Esophagus muscularis mucosa (tissue), 4 donors: Measurements from ENCODE around the gene TWNK. TPM values are rescaled to one million over a fixed set of nuclear protein-coding genes. Genes with fewer than 3 reads are reported as not detected.

Source experiments
- DNase-seq: peaks from one replicate; pipeline ENCODE4 v3.0.0-alpha.2; 2017; ENCODE audit errors: extremely low spot score
- H3K27ac ChIP-seq, 4 donors: fragments of 200-600 bp; sonication (generic); replicated peaks in 1 of 4; 1 replicate in 3 of 4; 2 replicates in 1 of 4; pipeline ENCODE4 v1.5.1; 2016 to 2019; ENCODE audit warnings: mild to moderate bottlenecking in 1 of 4
- H3K27me3 ChIP-seq, 4 donors: fragments of 200-600 bp; sonication (generic); one replicate each; pipeline versions ENCODE4 v1.5.1 to v1.6.0; 2016 to 2019
- H3K36me3 ChIP-seq, 4 donors: fragments of 200-600 bp; sonication (generic); one replicate each; pipeline ENCODE4 v1.5.1; 2016 to 2019
- H3K4me1 ChIP-seq, 4 donors: fragments of 200-600 bp; sonication (generic); one replicate each; pipeline ENCODE4 v1.5.1; 2016 to 2019
- H3K4me3 ChIP-seq, 4 donors: fragments of 200-600 bp; sonication (generic); 1 replicate in 2 of 4; 2 replicates in 2 of 4; pipeline ENCODE4 v1.5.1; 2016 to 2019; ENCODE audit warnings: mild to moderate bottlenecking in 4 of 4, moderate library complexity in 1 of 4
- H3K9me3 ChIP-seq, 4 donors: fragments of 200-600 bp; sonication (generic); 1 replicate in 3 of 4; 2 replicates in 1 of 4; pipeline ENCODE4 v1.5.1; 2016 to 2019
- EP300 ChIP-seq: sonication (generic); formaldehyde crosslinking; IDR thresholded peaks from one replicate; pipeline ENCODE4 v1.6.1; 2017; ENCODE audit warnings: antibody characterized with exemption
- POLR2A ChIP-seq: fragments of 450-650 bp; IDR thresholded peaks from one replicate; pipeline ENCODE4 v1.6.1; 2017; ENCODE audit warnings: antibody characterized with exemption, moderate library complexity, mild to moderate bottlenecking, low read depth
- POLR2AphosphoS5 ChIP-seq, 2 donors: sonication (generic); formaldehyde crosslinking; IDR thresholded peaks; one replicate each; pipeline ENCODE4 v1.6.1; 2017; ENCODE audit warnings: antibody characterized with exemption in 2 of 2
- WGBS: methylation state at CpG from one replicate; pipeline ENCODE4 v1.1.5; 2018; 5-methylcytosine and 5-hydroxymethylcytosine counted together
- intact Hi-C: fragments of 100-400 bp; cut with DNase I; formaldehyde crosslinking; loops from one replicate; pipeline ENCODE4 v1.15.1; 2023
- total RNA-seq, 4 donors: library from RNA; depleted of rRNA; stranded (reverse); fragments of >200 nt; gene quantifications; one replicate each; pipeline versions ENCODE4 v1.1.0 to v1.2.1, GENCODE V29; 2016
- TF ChIP-seq, protein P1 (sequence below), 3 experiments: fragments of 200-600 bp in 2 of 3; fragments of 450-650 bp in 1 of 3; sonication (generic) in 2 of 3; IDR thresholded peaks; one replicate each; pipeline ENCODE4 v1.5.1; 2017 to 2019; ENCODE audit warnings: antibody characterized with exemption in 3 of 3, mild to moderate bottlenecking in 2 of 3, moderate library complexity in 1 of 3

TWNK gene
- total RNA-seq, 4 donors from 2014 or later = 3.7 to 11.1 (median 9.0) TPM

DNA sequence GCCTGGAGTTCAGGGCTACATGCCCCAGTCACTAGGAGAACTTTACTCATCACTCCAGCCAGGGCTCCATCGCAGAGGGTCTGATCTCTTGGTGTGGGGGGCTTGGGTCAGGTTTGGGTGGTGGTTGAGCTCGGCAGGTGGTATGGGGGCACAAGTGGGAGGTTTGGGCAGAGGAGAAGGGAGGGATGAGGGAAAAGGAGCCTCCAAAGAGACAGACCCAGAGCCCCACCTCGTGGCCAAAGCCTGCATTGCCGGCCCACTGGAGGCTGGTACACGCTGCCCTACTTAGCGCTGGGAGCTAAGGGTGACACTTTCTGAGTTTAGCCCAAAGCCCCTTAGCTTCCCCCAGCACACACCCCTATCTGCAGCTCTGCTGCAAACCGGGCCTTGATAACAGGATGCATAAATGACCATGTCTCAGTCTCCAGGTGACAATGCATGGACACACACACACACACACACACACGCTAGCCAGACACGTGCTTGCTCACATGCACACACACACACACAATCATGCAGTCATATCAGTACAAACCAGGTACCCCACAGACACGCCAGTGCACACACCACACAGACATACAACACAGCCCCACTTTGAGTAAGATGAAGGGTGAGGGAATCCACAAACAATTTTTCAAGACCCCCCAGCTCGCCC, 27.0 kb downstream of the TWNK start:
- H3K27ac ChIP-seq = no peak overlapping the region
- WGBS = 17% methylated on average over 10 of the region's 11 CpGs
- H3K36me3 ChIP-seq = no peaks in the 10 kb centered on the region
- intact Hi-C loops = loop anchor here (10.0 kb wide), 1 partner anchor 50 kb away; the partner anchor contains the start of gene SEMA4G
- TF ChIP-seq, protein P1, sequence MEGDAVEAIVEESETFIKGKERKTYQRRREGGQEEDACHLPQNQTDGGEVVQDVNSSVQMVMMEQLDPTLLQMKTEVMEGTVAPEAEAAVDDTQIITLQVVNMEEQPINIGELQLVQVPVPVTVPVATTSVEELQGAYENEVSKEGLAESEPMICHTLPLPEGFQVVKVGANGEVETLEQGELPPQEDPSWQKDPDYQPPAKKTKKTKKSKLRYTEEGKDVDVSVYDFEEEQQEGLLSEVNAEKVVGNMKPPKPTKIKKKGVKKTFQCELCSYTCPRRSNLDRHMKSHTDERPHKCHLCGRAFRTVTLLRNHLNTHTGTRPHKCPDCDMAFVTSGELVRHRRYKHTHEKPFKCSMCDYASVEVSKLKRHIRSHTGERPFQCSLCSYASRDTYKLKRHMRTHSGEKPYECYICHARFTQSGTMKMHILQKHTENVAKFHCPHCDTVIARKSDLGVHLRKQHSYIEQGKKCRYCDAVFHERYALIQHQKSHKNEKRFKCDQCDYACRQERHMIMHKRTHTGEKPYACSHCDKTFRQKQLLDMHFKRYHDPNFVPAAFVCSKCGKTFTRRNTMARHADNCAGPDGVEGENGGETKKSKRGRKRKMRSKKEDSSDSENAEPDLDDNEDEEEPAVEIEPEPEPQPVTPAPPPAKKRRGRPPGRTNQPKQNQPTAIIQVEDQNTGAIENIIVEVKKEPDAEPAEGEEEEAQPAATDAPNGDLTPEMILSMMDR (IDR thresholded peaks at IDR 0.05) = peak in 2 of 3 experiments; percentile 89 to 98
- TF ChIP-seq EP300 (no peak), POLR2A (no peak), POLR2AphosphoS5 (IDR thresholded peaks at IDR 0.05) (peak in 1 of 2 donors; percentile 15)
- H3K27me3 ChIP-seq = peaks cover 0 to 37% (median 3%) of the 10 kb centered on the region in 4 donors
- H3K4me1 ChIP-seq = peaks cover 32 to 44% (median 42%) of the 10 kb centered on the region in 4 donors
- DNase-seq = no peak
- H3K4me3 ChIP-seq = no peak overlapping the region
- no peaks in the 10 kb centered on the region for H3K9me3 ChIP-seq

DNA sequence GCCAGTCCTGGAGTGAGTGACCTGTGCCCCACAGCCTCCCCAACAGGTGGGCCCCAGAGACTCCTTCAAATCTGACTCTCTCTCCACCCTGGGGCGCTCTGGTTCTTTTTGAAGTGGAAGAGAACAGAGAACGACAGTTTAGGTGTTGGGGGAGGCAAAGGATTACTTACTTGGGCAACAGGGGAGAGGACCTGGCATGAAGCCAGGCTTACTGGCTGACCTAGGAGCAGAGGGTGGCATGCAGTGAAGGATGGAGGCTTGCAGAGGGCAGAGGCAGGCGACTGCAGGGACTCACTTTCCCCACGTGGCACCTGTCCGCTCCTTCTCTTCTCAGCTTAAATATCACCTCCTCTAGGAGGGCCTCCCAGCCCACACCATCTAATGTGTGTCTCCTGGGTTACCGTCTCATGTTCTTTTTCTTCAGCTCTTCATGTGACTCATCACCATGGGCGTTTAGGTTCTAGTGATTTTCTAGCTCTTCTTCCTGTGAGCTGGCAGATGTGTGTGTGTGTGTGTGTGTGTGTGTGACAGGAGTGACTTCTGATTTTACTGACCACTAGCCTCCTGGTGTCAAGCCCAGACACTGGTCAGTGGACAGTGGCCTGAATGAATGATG, 27.7 kb downstream of the TWNK start:
- H3K9me3 ChIP-seq = no peaks in the 10 kb centered on the region
- H3K4me3 ChIP-seq = no peak overlapping the region
- no peak for TF ChIP-seq POLR2A
- TF ChIP-seq POLR2AphosphoS5 (IDR thresholded peaks at IDR 0.05) = no peak
- TF ChIP-seq, protein P1 (IDR thresholded peaks at IDR 0.05) = no peak
- TF ChIP-seq EP300 = no peak
- WGBS = 41% methylated on average over 4 of the region's 7 CpGs
- no peak overlapping the region for H3K27ac ChIP-seq
- intact Hi-C loops = loop anchor here (10.0 kb wide), 1 partner anchor 50 kb away; the partner anchor contains the start of gene SEMA4G
- DNase-seq = no peak
- H3K36me3 ChIP-seq = no peaks in the 10 kb centered on the region
- peaks cover 0 to 41% (median 3%) of the 10 kb centered on the region in 4 donors for H3K27me3 ChIP-seq
- H3K4me1 ChIP-seq = peaks cover 32 to 44% (median 42%) of the 10 kb centered on the region in 4 donors

DNA sequence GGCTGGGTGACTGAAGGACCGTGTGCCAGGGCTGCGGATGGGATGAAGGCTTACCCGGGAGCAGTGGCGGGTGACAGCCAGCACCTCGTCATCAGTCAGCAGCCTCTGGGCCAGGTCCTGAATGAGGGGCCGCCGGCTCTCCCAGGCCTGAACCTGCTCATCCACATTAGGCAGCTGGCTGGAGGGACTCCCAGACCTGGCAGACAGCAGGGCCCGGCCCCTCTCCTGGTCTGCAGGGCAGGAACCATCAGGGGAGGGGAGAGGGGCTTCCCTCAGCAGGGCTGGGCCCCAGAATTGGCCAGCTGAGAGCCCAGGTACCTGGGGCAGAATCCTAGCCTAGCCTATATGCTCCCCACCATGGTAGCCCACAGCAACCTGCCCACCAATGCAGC, 28.2 kb downstream of the TWNK start:
- WGBS = 69% methylated on average over 5 of the region's 8 CpGs
- intact Hi-C loops = loop anchor here (10.0 kb wide), 1 partner anchor 51 kb away; the partner anchor contains the start of gene SEMA4G
- no peak for DNase-seq

DNA sequence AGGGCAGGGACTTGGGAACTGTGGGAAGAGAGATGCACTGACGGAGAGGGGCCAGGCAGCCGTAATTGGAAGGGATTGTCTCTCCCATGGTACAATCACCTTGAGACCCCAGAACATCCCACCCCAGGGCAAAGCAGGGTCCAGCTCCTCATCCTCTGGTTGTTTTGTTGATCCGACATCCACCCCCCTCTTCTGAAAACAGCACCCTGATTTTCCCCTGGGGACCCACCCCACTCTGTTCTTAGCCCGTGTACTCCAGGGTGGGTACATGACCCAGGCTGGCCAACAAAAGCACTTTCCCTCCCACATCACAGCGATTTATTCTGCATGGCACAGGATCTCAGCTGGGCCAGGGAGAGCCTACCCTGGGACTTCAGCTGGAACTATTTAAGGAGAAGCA, 29.5 kb downstream of the TWNK start:
- no peaks in the 10 kb centered on the region for H3K36me3 ChIP-seq
- H3K9me3 ChIP-seq = no peaks in the 10 kb centered on the region
- no peak overlapping the region for H3K4me3 ChIP-seq
- TF ChIP-seq POLR2AphosphoS5 (IDR thresholded peaks at IDR 0.05) (no peak), EP300 (no peak), POLR2A (no peak)
- TF ChIP-seq, protein P1 (IDR thresholded peaks at IDR 0.05) = no peak
- WGBS = 71% methylated on average over 5 of the region's 5 CpGs
- DNase-seq = no peak
- H3K4me1 ChIP-seq = peaks cover 29 to 40% (median 39%) of the 10 kb centered on the region in 4 donors
- peaks cover 0 to 57% (median 3%) of the 10 kb centered on the region in 4 donors for H3K27me3 ChIP-seq
- intact Hi-C loops = loop anchor here (10.0 kb wide), 1 partner anchor 52 kb away; the partner anchor contains the start of gene SEMA4G
- no peak overlapping the region for H3K27ac ChIP-seq

More for the DNA sequence above, 28.2 kb downstream of the TWNK start:
- no peak overlapping the region for H3K27ac ChIP-seq
- no peak for TF ChIP-seq POLR2A
- TF ChIP-seq EP300 = no peak
- TF ChIP-seq, protein P1 (IDR thresholded peaks at IDR 0.05) = no peak
- TF ChIP-seq POLR2AphosphoS5 (IDR thresholded peaks at IDR 0.05) = no peak
- H3K36me3 ChIP-seq = no peaks in the 10 kb centered on the region
- H3K4me1 ChIP-seq = peaks cover 32 to 44% (median 42%) of the 10 kb centered on the region in 4 donors
- H3K4me3 ChIP-seq = no peak overlapping the region
- peaks cover 0 to 46% (median 3%) of the 10 kb centered on the region in 4 donors for H3K27me3 ChIP-seq
- H3K9me3 ChIP-seq = no peaks in the 10 kb centered on the region
